Activated CD4-positive, alpha-beta memory T cell treated with anti-CD3 and anti-CD28 coated beads for 36 hours (primary cell): ENCODE measurements around the gene PLA2G3. TPM values are rescaled to one million over a fixed set of nuclear protein-coding genes. Genes with fewer than 3 reads are reported as not detected.
A peak's percentile ranks its signal among the peaks of the same experiment; 100 is the strongest.

Source experiments
- CTCF ChIA-PET: fragments of 350-600 bp; sonication (Branson Sonifier 250); formaldehyde crosslinking; loops from one replicate; lab custom pipeline; 2021; ENCODE audit warnings: antibody characterized with exemption, inconsistent platforms; lab: Charles Lee
- POLR2A ChIA-PET: fragments of 350-600 bp; sonication (Branson Sonifier 250); formaldehyde crosslinking; loops from one replicate; lab custom pipeline; 2021; ENCODE audit warnings: antibody characterized with exemption; lab: Charles Lee
- DNase-seq: peaks from one replicate; pipeline ENCODE4 v3.0.0-alpha.2; 2020
- H3K27ac Mint-ChIP-seq: one replicate; pipeline ENCODE4 v1.8.0; 2021; ENCODE audit warnings: mixed read lengths
- H3K27me3 Mint-ChIP-seq: one replicate; pipeline ENCODE4 v1.8.0; 2021; ENCODE audit warnings: mixed read lengths
- H3K36me3 Mint-ChIP-seq: one replicate; pipeline ENCODE4 v1.8.0; 2021; ENCODE audit warnings: mixed read lengths
- H3K4me1 Mint-ChIP-seq: one replicate; pipeline ENCODE4 v1.8.0; 2021; ENCODE audit warnings: low read depth, mixed read lengths
- H3K4me3 Mint-ChIP-seq: one replicate; pipeline ENCODE4 v1.8.0; 2021; ENCODE audit warnings: mild to moderate bottlenecking, mixed read lengths
- H3K9me3 Mint-ChIP-seq: one replicate; pipeline ENCODE4 v1.8.0; 2021; ENCODE audit warnings: mixed read lengths
- intact Hi-C: fragments of 100-400 bp; cut with micrococcal nuclease; formaldehyde crosslinking; loops from one replicate; pipeline ENCODE4 v1.15.1; 2023
- total RNA-seq, 2 experiments: library from RNA; stranded (reverse); gene quantifications; one replicate each; pipeline ENCODE4 v1.2.3, GENCODE V29; 2021

PLA2G3 gene
- total RNA-seq, 2 experiments from 2014 or later: not detected

- intact Hi-C loops: loop anchor here (5.0 kb wide), 1 partner anchor 64 kb away; the partner anchor contains the start of gene SELENOM
- Mint-ChIP-seq H3K4me3 (no peak overlapping the region), H3K9me3 (no peaks in the 10 kb centered on the region), H3K36me3 (peaks cover 12% of the 10 kb centered on the region), H3K4me1 (peaks cover 42% of the 10 kb centered on the region), H3K27ac (no peak overlapping the region), H3K27me3 (no peaks in the 10 kb centered on the region)
- ChIA-PET POLR2A (interaction anchor here (0.5 kb wide), 1 partner anchor 31 kb away, joined by 4 read pairs; no protein-coding TSS in a partner anchor), CTCF (interaction anchor here (0.6 to 1.5 kb wide), 3 partner anchors 9 to 50 kb away, joined by 3 read pairs; no protein-coding TSS in a partner anchor)
- DNase-seq: no peak
Measured at GRCh38 chr22:31170971-31171370, 30.7 kb upstream of the PLA2G3 start.

- ChIA-PET CTCF (interaction anchor here (1.0 to 2.0 kb wide), 5 partner anchors 11 to 151 kb away, joined by 3 to 5 read pairs (median 3); partner anchors contain the start of gene SELENOM), POLR2A (no interaction called here)
- intact Hi-C loops: loop anchor here (5.0 kb wide), 1 partner anchor 130 kb away; the partner anchor contains the start of gene PIK3IP1
- peaks cover 40% of the 10 kb centered on the region for H3K4me1 Mint-ChIP-seq
- DNase-seq: no peak
- H3K36me3 Mint-ChIP-seq: peaks cover 15% of the 10 kb centered on the region
- H3K27ac Mint-ChIP-seq: peak overlapping the region; percentile 54
- no peaks in the 10 kb centered on the region for H3K9me3 Mint-ChIP-seq
- no peaks in the 10 kb centered on the region for H3K27me3 Mint-ChIP-seq
- no peak overlapping the region for H3K4me3 Mint-ChIP-seq
Measured at GRCh38 chr22:31162015-31162765, 21.9 kb upstream of the PLA2G3 start.

GRCh38 chr22:31161386-31161785 lies 21.1 kb upstream of the PLA2G3 start:
- CTCF ChIA-PET: interaction anchor here (0.9 to 2.6 kb wide), 8 partner anchors 12 to 152 kb away, joined by 3 to 11 read pairs (median 3); partner anchors contain the start of gene SELENOM
- Mint-ChIP-seq H3K27me3 (no peaks in the 10 kb centered on the region), H3K4me1 (peaks cover 37% of the 10 kb centered on the region), H3K9me3 (no peaks in the 10 kb centered on the region), H3K27ac (peak overlapping the region; percentile 1), H3K4me3 (peak overlapping the region; percentile 99), H3K36me3 (peaks cover 14% of the 10 kb centered on the region)
- no peak for DNase-seq
- POLR2A ChIA-PET: no interaction called here
- intact Hi-C loops: loop anchor here (2.0 to 5.0 kb wide), 2 partner anchors 77 to 131 kb away; partner anchors contain the start of gene PIK3IP1

GRCh38 chr22:31160328-31160978 lies 20.1 kb upstream of the PLA2G3 start:
- Mint-ChIP-seq H3K4me3 (peak overlapping the region; percentile 99), H3K27ac (peak overlapping the region; percentile 97), H3K9me3 (no peaks in the 10 kb centered on the region), H3K36me3 (peaks cover 10% of the 10 kb centered on the region), H3K27me3 (no peaks in the 10 kb centered on the region), H3K4me1 (peaks cover 34% of the 10 kb centered on the region)
- intact Hi-C loops: loop anchor here (1.0 to 5.0 kb wide), 3 partner anchors 13 to 132 kb away; partner anchors contain the start of gene PIK3IP1
- POLR2A ChIA-PET: interaction anchor here (0.5 to 1.3 kb wide), 3 partner anchors 8 to 251 kb away, joined by 3 to 4 read pairs (median 4); no protein-coding TSS in a partner anchor
- CTCF ChIA-PET: interaction anchor here (0.9 to 2.6 kb wide), 11 partner anchors 13 to 153 kb away, joined by 3 to 11 read pairs (median 3); partner anchors contain the start of genes LIMK2 and SELENOM
- peak; percentile 29 for DNase-seq

GRCh38 chr22:31155422-31155821 lies 15.1 kb upstream of the PLA2G3 start:
- peaks cover 2% of the 10 kb centered on the region for H3K36me3 Mint-ChIP-seq
- no peak overlapping the region for H3K4me3 Mint-ChIP-seq
- DNase-seq: no peak
- H3K4me1 Mint-ChIP-seq: peaks cover 6% of the 10 kb centered on the region
- CTCF ChIA-PET: no interaction called here
- no peaks in the 10 kb centered on the region for H3K27me3 Mint-ChIP-seq
- no peak overlapping the region for H3K27ac Mint-ChIP-seq
- intact Hi-C loops: no loop called here
- POLR2A ChIA-PET: no interaction called here
- no peaks in the 10 kb centered on the region for H3K9me3 Mint-ChIP-seq

GRCh38 chr22:31154975-31155374 lies 14.7 kb upstream of the PLA2G3 start:
- no peak overlapping the region for H3K4me3 Mint-ChIP-seq
- DNase-seq: no peak
- no peaks in the 10 kb centered on the region for H3K27me3 Mint-ChIP-seq
- peaks cover 5% of the 10 kb centered on the region for H3K4me1 Mint-ChIP-seq
- H3K27ac Mint-ChIP-seq: no peak overlapping the region
- intact Hi-C loops: no loop called here
- peaks cover under 1% of the 10 kb centered on the region for H3K36me3 Mint-ChIP-seq
- H3K9me3 Mint-ChIP-seq: no peaks in the 10 kb centered on the region
- POLR2A ChIA-PET: no interaction called here
- CTCF ChIA-PET: no interaction called here

- POLR2A ChIA-PET: no interaction called here
- no peak overlapping the region for H3K4me3 Mint-ChIP-seq
- intact Hi-C loops: no loop called here
Measured at GRCh38 chr22:31153357-31153756, 13.0 kb upstream of the PLA2G3 start.

GRCh38 chr22:31151872-31152271 lies 11.6 kb upstream of the PLA2G3 start:
- H3K36me3 Mint-ChIP-seq: no peaks in the 10 kb centered on the region
- POLR2A ChIA-PET: no interaction called here
- H3K4me1 Mint-ChIP-seq: no peaks in the 10 kb centered on the region
- CTCF ChIA-PET: no interaction called here
- no peak overlapping the region for H3K4me3 Mint-ChIP-seq
- no peaks in the 10 kb centered on the region for H3K27me3 Mint-ChIP-seq
- H3K9me3 Mint-ChIP-seq: peaks cover 2% of the 10 kb centered on the region
- intact Hi-C loops: no loop called here
- no peak overlapping the region for H3K27ac Mint-ChIP-seq
- DNase-seq: no peak

More at GRCh38 chr22:31153357-31153756, 13.0 kb upstream of the PLA2G3 start:
- no peak overlapping the region for H3K27ac Mint-ChIP-seq
- no peaks in the 10 kb centered on the region for H3K9me3 Mint-ChIP-seq
- no peaks in the 10 kb centered on the region for H3K36me3 Mint-ChIP-seq
- H3K27me3 Mint-ChIP-seq: no peaks in the 10 kb centered on the region
- DNase-seq: no peak
- H3K4me1 Mint-ChIP-seq: no peaks in the 10 kb centered on the region
- CTCF ChIA-PET: no interaction called here

GRCh38 chr22:31150615-31151014 lies 10.3 kb upstream of the PLA2G3 start:
- H3K27ac Mint-ChIP-seq: no peak overlapping the region
- no peaks in the 10 kb centered on the region for H3K4me1 Mint-ChIP-seq
- POLR2A ChIA-PET: no interaction called here
- H3K4me3 Mint-ChIP-seq: no peak overlapping the region
- intact Hi-C loops: no loop called here
- H3K9me3 Mint-ChIP-seq: peaks cover 2% of the 10 kb centered on the region
- no peak for DNase-seq
- no peaks in the 10 kb centered on the region for H3K36me3 Mint-ChIP-seq
- H3K27me3 Mint-ChIP-seq: peaks cover 2% of the 10 kb centered on the region
- CTCF ChIA-PET: interaction anchor here (0.6 to 0.7 kb wide), 2 partner anchors 9 to 106 kb away, joined by 4 read pairs; no protein-coding TSS in a partner anchor

- CTCF ChIA-PET: interaction anchor here (0.6 to 2.1 kb wide), 7 partner anchors 35 to 1238 kb away, joined by 3 to 5 read pairs (median 3); partner anchors contain the start of gene SELENOM
- Mint-ChIP-seq H3K27ac (no peak overlapping the region), H3K36me3 (no peaks in the 10 kb centered on the region), H3K9me3 (peaks cover 5% of the 10 kb centered on the region), H3K4me3 (no peak overlapping the region), H3K27me3 (peaks cover 2% of the 10 kb centered on the region), H3K4me1 (no peaks in the 10 kb centered on the region)
- DNase-seq: peak; percentile 53
- intact Hi-C loops: loop anchor here (1.0 to 10.0 kb wide), 2 partner anchors 60 to 204 kb away; no protein-coding TSS in a partner anchor
- POLR2A ChIA-PET: no interaction called here
Measured at GRCh38 chr22:31148953-31149627, 8.8 kb upstream of the PLA2G3 start.

- Mint-ChIP-seq H3K9me3 (peaks cover 5% of the 10 kb centered on the region), H3K4me3 (no peak overlapping the region), H3K36me3 (no peaks in the 10 kb centered on the region), H3K27me3 (peaks cover 2% of the 10 kb centered on the region), H3K27ac (no peak overlapping the region), H3K4me1 (peaks cover 2% of the 10 kb centered on the region)
- CTCF ChIA-PET: interaction anchor here (0.6 to 2.1 kb wide), 6 partner anchors 34 to 1237 kb away, joined by 3 to 5 read pairs (median 4); partner anchors contain the start of gene SELENOM
- intact Hi-C loops: loop anchor here (10.0 kb wide), 1 partner anchor 204 kb away; no protein-coding TSS in a partner anchor
- DNase-seq: no peak
- POLR2A ChIA-PET: no interaction called here
Measured at GRCh38 chr22:31148488-31148887, 8.2 kb upstream of the PLA2G3 start.
